Hepatocyte (in vitro differentiated cells): ENCODE measurements around the gene OPCML.

Experiments
- CTCF ChIP-seq: fragments of 200-600 bp; sonication (generic); IDR thresholded peaks from 2 replicates; pipeline ENCODE4 v1.5.1; 2016; ENCODE audit warnings: antibody characterized with exemption, mild to moderate bottlenecking; ENCODE audit not compliant: poor library complexity
- EZH2 ChIP-seq: fragments of 200-600 bp; sonication (generic); IDR thresholded peaks from 2 replicates; pipeline ENCODE4 v1.6.1; 2016; ENCODE audit warnings: antibody characterized with exemption, mild to moderate bottlenecking, borderline replicate concordance
- EZH2phosphoT487 ChIP-seq: fragments of 200-600 bp; sonication (generic); IDR thresholded peaks from one replicate; pipeline ENCODE4 v1.6.1; 2018; ENCODE audit warnings: antibody characterized with exemption, mild to moderate bottlenecking, low read depth, moderate library complexity; ENCODE audit not compliant: unreplicated experiment, severe bottlenecking

- TF ChIP-seq EZH2, result no peak
- TF ChIP-seq CTCF, result no peak
- no peak for TF ChIP-seq EZH2phosphoT487
Observed at GRCh38 chr11:133477251-133477625, 55.1 kb downstream of the OPCML start.
